Smooth muscle cell (in vitro differentiated cells): ENCODE data around the gene IRF1. TPM values are rescaled to one million over a fixed set of nuclear protein-coding genes. Genes with fewer than 3 reads are reported as not detected.

Experiments used
- DNase-seq: peaks from one replicate; lab custom pipeline; 2025; ENCODE audit not compliant: unreplicated experiment; lab: John Stamatoyannopoulos, UW
- H2AFZ ChIP-seq: fragments of 200-600 bp; sonication (generic); 2 replicates; pipeline ENCODE4 v1.6.0; 2016; ENCODE audit warnings: antibody characterized with exemption, low read depth, mild to moderate bottlenecking
- H3F3A ChIP-seq: fragments of 200-600 bp; sonication (generic); 2 replicates; pipeline ENCODE4 v1.6.0; 2017; ENCODE audit warnings: antibody characterized with exemption, low read depth
- H3K27ac ChIP-seq: fragments of 200-600 bp; sonication (generic); 2 replicates; pipeline ENCODE4 v1.5.1; 2016; ENCODE audit warnings: low read depth, mild to moderate bottlenecking
- H3K27me3 ChIP-seq: fragments of 200-600 bp; sonication (generic); 2 replicates; pipeline ENCODE4 v1.6.1; 2016; ENCODE audit warnings: low read depth, mild to moderate bottlenecking
- H3K36me3 ChIP-seq: fragments of 200-600 bp; sonication (generic); 2 replicates; pipeline ENCODE4 v1.5.1; 2016; ENCODE audit warnings: low read depth
- H3K4me1 ChIP-seq: fragments of 200-600 bp; sonication (generic); 2 replicates; pipeline ENCODE4 v1.5.1; 2016; ENCODE audit warnings: low read depth
- H3K4me2 ChIP-seq: fragments of 200-600 bp; sonication (generic); 2 replicates; pipeline ENCODE4 v1.6.0; 2016; ENCODE audit warnings: mild to moderate bottlenecking
- H3K4me3 ChIP-seq: fragments of 200-600 bp; sonication (generic); 2 replicates; pipeline ENCODE4 v1.5.1; 2016; ENCODE audit warnings: mild to moderate bottlenecking
- H3K79me2 ChIP-seq: fragments of 200-600 bp; sonication (generic); 2 replicates; pipeline ENCODE4 v1.6.0; 2016; ENCODE audit warnings: low read depth, mild to moderate bottlenecking
- H3K9ac ChIP-seq: fragments of 200-600 bp; sonication (generic); 2 replicates; pipeline ENCODE4 v1.6.0; 2016; ENCODE audit warnings: low read depth
- H3K9me3 ChIP-seq: fragments of 200-600 bp; sonication (generic); replicated peaks from 2 replicates; pipeline ENCODE4 v1.5.1; 2016; ENCODE audit warnings: low read depth
- H4K20me1 ChIP-seq: fragments of 200-600 bp; sonication (generic); 2 replicates; pipeline ENCODE4 v1.6.0; 2016; ENCODE audit warnings: low read depth
- WGBS: methylation state at CpG from one replicate; pipeline ENCODE4 v1.1.7; 2016; ENCODE audit warnings: low lambda C conversion rate; 5-methylcytosine and 5-hydroxymethylcytosine counted together
- polyA plus RNA-seq: library from polyadenylated mRNA; unstranded; fragments of >200 nt; fragmentation: Nextera tagmentation; extraction: Ambion mirVana; gene quantifications from 2 replicates; pipeline ENCODE4 v1.2.1, GENCODE V29; 2016
- total RNA-seq: library from RNA; depleted of rRNA; stranded (reverse); fragments of >200 nt; gene quantifications from 2 replicates; pipeline ENCODE4 v1.2.3, GENCODE V29; 2014
- TF ChIP-seq, protein P1 (sequence below): fragments of 200-600 bp; sonication (generic); IDR thresholded peaks from 2 replicates; pipeline ENCODE4 v1.5.1; 2017; ENCODE audit warnings: borderline replicate concordance, mild to moderate bottlenecking, antibody characterized with exemption; ENCODE audit not compliant: insufficient read depth, poor library complexity, severe bottlenecking

IRF1 gene
- total and polyA plus RNA-seq, 2 experiments from 2014 or later = 15.7 to 19.1 TPM

DNA sequence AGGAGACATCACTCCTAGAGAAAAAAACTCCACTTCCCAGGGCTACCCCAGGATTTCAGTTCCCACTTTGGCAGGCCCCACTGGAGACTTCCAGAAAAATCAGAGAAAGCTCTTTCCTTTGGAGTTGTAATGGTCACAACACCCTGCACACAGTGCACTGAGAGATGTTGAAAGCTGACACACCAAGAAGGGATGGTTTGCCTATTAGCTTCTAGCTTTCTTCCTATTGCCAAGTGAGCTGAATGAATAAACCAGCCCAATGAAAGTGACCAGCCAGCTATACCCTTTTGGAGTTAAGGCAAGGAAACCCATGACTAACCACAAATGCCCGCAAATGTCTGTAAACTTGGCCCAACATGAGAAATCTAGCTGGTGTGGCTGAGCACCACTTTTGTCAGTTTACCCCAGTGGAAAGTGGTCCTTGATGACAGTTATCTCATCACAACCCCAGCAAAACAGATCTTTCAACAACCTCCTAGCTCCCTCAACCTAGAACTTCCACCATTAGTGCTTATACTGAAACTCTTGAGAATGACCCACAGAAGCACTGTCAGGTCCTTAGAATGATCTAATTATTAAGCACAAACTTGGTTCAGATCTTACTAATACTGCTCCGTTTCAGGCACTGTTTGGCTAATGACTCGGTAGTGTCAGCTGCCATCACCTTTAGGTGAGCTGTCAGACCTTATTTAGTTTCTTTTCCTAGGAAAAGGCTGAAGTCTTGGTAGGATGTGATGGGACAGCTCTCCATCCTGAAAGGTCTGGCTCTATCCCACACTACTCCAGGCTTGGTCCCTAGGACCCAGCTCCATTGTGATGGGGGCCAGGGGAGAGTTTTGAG is 11.2 kb downstream of the IRF1 start:
- H3K36me3 ChIP-seq = no peaks in the 10 kb centered on the region
- H4K20me1 ChIP-seq = no peaks in the 10 kb centered on the region
- no peaks in the 10 kb centered on the region for H3K27me3 ChIP-seq
- H3K9ac ChIP-seq = no peak overlapping the region
- no peak overlapping the region for H3K4me3 ChIP-seq
- no peak for DNase-seq
- no peaks in the 10 kb centered on the region for H3K9me3 ChIP-seq
- no peaks in the 10 kb centered on the region for H3K79me2 ChIP-seq
- WGBS = 95% methylated on average over 3 of the region's 3 CpGs
- H3F3A ChIP-seq = no peaks in the 10 kb centered on the region
- no peak overlapping the region for H3K4me2 ChIP-seq
- TF ChIP-seq, protein P1, sequence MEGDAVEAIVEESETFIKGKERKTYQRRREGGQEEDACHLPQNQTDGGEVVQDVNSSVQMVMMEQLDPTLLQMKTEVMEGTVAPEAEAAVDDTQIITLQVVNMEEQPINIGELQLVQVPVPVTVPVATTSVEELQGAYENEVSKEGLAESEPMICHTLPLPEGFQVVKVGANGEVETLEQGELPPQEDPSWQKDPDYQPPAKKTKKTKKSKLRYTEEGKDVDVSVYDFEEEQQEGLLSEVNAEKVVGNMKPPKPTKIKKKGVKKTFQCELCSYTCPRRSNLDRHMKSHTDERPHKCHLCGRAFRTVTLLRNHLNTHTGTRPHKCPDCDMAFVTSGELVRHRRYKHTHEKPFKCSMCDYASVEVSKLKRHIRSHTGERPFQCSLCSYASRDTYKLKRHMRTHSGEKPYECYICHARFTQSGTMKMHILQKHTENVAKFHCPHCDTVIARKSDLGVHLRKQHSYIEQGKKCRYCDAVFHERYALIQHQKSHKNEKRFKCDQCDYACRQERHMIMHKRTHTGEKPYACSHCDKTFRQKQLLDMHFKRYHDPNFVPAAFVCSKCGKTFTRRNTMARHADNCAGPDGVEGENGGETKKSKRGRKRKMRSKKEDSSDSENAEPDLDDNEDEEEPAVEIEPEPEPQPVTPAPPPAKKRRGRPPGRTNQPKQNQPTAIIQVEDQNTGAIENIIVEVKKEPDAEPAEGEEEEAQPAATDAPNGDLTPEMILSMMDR = no peak
- no peak overlapping the region for H2AFZ ChIP-seq
- no peaks in the 10 kb centered on the region for H3K4me1 ChIP-seq
- no peak overlapping the region for H3K27ac ChIP-seq

DNA sequence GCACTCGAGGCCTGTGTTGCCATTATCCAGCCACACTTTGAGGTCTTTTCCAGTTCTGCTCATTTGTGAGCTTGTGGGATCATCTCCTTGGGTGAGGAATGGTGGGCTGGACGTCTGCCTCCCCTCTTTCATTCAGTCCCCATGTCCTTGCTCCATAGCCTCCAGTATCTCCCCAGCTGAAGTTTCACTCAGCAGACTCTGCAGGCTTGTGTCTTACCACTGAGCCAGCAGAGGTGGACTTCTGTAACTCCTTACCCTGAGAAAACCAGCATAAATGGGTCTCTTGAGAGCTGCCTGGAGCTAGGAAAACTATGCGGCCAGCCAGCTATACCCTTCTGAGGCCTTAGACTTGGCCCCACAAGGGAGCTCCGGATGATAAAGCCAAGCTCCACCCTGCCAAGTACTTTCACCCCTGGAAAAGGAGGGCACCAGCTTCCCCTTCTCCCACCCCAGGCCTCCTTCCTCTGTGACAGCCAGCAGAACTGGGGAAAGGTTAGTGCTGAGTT is 12.2 kb downstream of the IRF1 start:
- H3K9ac ChIP-seq = no peak overlapping the region
- no peak overlapping the region for H3K27ac ChIP-seq
- H4K20me1 ChIP-seq = no peaks in the 10 kb centered on the region
- H3K9me3 ChIP-seq = no peaks in the 10 kb centered on the region
- no peak overlapping the region for H3K4me2 ChIP-seq
- WGBS = 88% methylated on average over 4 of the region's 4 CpGs
- no peaks in the 10 kb centered on the region for H3F3A ChIP-seq
- no peak overlapping the region for H3K4me3 ChIP-seq
- no peaks in the 10 kb centered on the region for H3K27me3 ChIP-seq
- TF ChIP-seq, protein P1 = no peak
- H3K4me1 ChIP-seq = no peaks in the 10 kb centered on the region
- H2AFZ ChIP-seq = no peak overlapping the region
- no peak for DNase-seq
- no peaks in the 10 kb centered on the region for H3K79me2 ChIP-seq
- no peaks in the 10 kb centered on the region for H3K36me3 ChIP-seq

DNA sequence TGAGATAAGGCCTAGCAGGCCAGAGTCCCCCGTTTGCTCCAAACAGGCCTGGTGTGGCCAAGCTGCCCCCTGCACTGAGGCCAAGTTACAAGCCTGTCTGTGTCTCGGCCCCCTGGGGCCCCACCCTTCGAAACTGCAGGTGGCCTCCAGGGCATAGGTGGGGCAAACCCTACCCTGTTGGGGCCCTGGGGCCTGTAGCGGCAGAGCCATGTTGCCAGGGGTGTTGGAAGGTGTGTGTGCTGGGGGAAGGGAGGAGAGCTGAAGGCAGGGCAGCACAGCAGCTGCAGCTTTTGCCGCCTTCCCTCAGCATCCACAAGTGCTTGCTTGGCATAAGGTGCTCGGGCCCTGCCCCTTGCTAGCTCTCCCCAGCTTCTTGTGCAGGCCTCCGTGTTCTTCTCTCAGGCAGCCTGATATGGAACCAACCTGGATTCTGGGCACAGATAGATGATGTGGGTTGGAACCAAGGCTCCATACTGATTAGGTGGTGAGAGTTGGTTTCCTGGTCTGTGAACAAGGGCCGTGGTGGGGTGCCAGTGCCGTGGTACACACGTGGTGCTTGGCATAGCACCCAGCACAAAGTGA is 12.7 kb downstream of the IRF1 start:
- Histone ChIP-seq H4K20me1 (no peaks in the 10 kb centered on the region), H3K27ac (no peak overlapping the region), H3K79me2 (no peaks in the 10 kb centered on the region), H3K9ac (no peak overlapping the region), H3K27me3 (no peaks in the 10 kb centered on the region), H3K36me3 (no peaks in the 10 kb centered on the region), H3K4me1 (no peaks in the 10 kb centered on the region), H2AFZ (no peak overlapping the region), H3K9me3 (no peaks in the 10 kb centered on the region), H3F3A (no peaks in the 10 kb centered on the region), H3K4me2 (no peak overlapping the region), H3K4me3 (no peak overlapping the region)
- TF ChIP-seq, protein P1 = no peak
- DNase-seq = no peak
- 88% methylated on average over 10 of the region's 10 CpGs for WGBS
